Cardiac fibroblast (primary cell): ENCODE data around the gene LTK.

Source experiments
- DNase-seq, 2 donors: peaks; one replicate each; pipeline versions ENCODE4 v3.0.0 to v3.0.0-alpha.2; 2010; ENCODE audit warnings: low read depth in 2 of 2
- H3K4me3 ChIP-seq, 2 donors: replicated peaks in 1 of 2; 1 replicate in 1 of 2; 2 replicates in 1 of 2; pipeline ENCODE4 v1.5.1; 2011; ENCODE audit warnings: low read depth in 2 of 2, low read length in 2 of 2, mild to moderate bottlenecking in 2 of 2, moderate library complexity in 1 of 2
- TF ChIP-seq, protein P1 (sequence below): IDR thresholded peaks from one replicate; pipeline ENCODE4 v1.5.1; 2011; ENCODE audit warnings: low read depth, mild to moderate bottlenecking, low read length, inconsistent platforms

Gene LTK

DNA sequence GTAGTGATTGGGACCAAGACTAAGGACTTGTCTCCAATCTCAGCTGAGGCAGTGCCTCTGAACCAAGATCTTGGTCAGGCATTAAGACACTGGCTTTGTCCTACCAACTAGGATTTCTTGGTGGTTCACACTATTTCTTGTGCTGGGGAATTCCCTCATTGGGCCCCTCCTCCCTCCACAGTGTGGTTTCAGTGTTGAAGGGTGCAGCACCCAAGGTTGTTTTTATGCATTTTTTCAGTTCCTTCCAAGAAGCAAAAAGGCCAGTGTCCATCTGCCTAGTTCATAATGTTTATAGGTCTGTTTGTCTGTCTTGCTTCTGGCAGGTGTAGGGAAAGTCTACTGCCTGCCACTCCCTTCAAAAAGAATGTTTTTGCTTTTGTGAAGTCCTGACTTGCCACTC, 30.5 kb downstream of the LTK start:
- no peak for DNase-seq
- H3K4me3 ChIP-seq, result no peak overlapping the region
- TF ChIP-seq, protein P1, sequence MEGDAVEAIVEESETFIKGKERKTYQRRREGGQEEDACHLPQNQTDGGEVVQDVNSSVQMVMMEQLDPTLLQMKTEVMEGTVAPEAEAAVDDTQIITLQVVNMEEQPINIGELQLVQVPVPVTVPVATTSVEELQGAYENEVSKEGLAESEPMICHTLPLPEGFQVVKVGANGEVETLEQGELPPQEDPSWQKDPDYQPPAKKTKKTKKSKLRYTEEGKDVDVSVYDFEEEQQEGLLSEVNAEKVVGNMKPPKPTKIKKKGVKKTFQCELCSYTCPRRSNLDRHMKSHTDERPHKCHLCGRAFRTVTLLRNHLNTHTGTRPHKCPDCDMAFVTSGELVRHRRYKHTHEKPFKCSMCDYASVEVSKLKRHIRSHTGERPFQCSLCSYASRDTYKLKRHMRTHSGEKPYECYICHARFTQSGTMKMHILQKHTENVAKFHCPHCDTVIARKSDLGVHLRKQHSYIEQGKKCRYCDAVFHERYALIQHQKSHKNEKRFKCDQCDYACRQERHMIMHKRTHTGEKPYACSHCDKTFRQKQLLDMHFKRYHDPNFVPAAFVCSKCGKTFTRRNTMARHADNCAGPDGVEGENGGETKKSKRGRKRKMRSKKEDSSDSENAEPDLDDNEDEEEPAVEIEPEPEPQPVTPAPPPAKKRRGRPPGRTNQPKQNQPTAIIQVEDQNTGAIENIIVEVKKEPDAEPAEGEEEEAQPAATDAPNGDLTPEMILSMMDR, result no peak

DNA sequence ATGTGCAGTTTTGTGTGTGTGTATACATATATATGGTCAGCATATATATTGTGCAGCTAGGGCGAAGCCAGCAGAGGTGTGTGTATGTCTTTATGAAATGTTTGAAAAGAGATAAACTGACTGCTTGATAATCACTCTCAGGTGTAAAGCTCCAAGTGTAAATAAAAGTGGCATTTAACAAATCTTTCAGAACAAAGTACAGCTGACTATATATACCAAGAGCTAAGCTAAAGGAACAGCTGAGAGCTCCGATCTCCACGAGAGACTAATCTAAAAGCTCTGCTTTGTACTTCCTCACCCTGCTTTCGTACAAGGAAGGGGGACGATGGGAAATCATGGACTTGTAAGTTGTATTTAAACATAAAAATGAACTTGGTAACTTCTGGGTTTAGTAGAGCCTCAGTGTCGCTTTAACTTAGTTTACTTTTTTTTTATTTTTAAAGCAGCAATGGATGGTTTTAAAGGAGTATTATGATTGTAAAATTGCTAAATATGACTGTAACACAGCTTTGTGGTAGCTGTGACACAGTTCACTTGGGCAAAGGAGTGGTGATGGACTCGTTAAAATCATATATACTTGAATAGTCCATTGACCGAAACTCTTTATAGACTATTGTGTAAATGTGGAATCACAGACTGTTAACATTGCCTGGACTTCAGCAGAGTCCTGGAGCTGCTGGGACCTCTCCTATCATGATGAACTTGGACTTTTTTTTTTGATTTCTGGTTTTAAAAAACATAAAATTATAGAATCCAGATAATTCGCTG, 31.3 kb downstream of the LTK start:
- TF ChIP-seq, protein P1, result no peak
- DNase-seq, result no peak
- no peak overlapping the region for H3K4me3 ChIP-seq

DNA sequence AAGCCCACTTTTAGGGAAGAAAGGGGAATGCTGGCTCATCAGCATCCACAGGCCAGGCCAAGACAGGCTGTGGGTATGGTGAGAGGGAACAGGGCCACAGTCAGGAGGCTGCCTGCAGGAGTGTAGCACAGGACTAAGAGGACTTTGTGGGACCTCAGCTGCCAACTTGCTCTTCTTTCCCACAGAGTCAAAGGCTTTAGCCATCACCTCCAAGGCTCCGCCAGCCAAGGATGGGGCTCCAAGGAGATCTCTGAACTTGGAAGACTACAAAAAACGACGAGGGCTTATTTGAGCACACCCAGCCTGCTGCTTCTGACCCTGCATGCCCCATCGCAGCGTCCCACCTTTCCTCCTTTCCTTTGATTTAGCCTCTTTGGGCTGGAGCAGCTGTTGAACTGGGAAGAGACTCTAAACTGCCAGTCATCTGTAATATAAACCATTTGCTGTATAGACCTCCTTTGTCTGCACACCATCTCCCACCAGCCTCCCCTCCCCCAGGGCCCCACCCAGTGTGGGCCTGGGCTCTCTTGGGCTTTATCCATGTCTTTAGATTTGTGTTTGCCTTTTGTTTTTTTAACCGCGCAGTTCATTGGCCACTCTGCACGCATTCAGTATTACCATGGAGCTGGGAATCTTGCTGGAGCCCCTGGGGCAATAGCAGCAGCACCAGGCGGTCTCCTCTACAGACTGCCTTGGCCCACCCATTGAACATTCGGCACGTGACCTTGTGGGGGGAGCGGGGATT, 33.1 kb downstream of the LTK start:
- no peak overlapping the region for H3K4me3 ChIP-seq
- TF ChIP-seq, protein P1, result no peak
- no peak for DNase-seq

DNA sequence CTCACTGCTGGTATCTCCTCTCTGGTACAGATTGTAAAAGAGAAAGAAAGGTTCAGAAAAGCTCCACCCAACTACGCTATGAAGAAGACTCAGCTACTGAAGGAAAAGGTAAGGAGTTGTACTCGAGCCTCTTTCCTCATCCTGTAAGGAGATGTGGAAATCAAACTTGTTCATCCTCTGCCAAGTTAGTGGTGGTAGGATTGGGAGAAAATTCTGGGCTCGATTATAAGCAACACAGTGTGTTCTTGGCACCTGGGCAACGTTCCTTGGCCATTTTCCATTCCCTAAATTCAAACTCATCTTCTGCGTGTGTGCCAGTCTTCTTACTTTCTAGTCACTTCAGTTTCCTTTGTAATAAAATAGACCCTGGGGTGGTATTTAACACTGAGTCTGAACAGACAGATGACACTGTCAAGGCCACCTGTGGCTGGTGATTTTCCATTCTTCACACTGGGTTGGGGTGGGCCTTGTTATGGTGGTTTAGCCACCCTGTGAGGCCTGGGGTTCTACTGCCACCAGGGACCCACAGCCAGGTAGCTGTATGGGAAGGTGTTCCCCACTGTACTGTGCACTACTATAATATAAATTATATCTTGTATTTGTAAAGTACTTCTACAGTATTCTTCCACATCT, 37.1 kb downstream of the LTK start:
- DNase-seq, result peak; percentile 11 to 42
- no peak overlapping the region for H3K4me3 ChIP-seq
- TF ChIP-seq, protein P1, result no peak

DNA sequence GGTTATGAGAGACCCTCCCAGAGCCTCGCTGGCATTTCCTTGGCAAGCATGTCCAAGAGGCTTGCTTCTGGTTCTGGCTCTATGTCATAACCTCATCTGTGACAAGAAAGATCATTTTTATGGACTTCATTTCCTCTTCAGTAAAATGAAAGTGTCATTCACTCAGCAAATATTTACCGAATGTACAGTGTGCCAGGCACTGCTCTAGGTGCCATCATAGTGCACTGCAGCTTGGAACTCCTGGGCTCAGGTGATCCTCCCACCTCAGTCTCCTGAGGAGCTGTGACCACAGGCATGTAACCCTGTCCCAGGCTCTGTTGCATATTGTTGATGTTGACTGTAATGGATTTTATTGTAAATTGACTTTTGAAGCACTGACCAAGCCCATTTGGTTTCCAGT, 38.7 kb downstream of the LTK start:
- DNase-seq, result no peak
- no peak overlapping the region for H3K4me3 ChIP-seq
- TF ChIP-seq, protein P1, result no peak

DNA sequence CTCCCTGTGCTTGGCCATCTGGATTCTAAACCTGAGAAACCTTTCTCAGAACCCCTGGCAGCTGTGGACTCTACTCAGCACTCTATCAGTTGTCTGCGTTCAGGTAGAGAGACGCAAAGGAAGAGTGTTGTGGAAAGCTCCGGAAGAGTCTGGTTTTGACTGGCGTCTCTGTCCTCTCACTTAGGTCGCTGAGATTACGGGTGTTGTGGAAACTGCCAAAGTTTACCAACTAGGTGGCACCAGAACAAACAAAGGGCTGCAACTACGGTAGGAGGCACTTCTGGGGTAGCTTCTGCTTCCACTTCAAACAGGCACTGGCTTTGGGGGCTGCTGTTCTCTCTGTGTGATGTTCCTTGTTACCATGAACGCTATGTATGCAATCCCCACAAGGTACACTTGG, 39.2 kb downstream of the LTK start:
- TF ChIP-seq, protein P1, result no peak
- DNase-seq, result no peak
- no peak overlapping the region for H3K4me3 ChIP-seq
